ENCODE measurements around the gene NME2.
A peak's percentile ranks its signal among the peaks of the same experiment; 100 is the strongest.
"Not testable (repeated sequence)": the region's sequence is repeated elsewhere in the genome, so short reads cannot be mapped to it uniquely, and the experiment has no call there.

The NME2 gene

DNA sequence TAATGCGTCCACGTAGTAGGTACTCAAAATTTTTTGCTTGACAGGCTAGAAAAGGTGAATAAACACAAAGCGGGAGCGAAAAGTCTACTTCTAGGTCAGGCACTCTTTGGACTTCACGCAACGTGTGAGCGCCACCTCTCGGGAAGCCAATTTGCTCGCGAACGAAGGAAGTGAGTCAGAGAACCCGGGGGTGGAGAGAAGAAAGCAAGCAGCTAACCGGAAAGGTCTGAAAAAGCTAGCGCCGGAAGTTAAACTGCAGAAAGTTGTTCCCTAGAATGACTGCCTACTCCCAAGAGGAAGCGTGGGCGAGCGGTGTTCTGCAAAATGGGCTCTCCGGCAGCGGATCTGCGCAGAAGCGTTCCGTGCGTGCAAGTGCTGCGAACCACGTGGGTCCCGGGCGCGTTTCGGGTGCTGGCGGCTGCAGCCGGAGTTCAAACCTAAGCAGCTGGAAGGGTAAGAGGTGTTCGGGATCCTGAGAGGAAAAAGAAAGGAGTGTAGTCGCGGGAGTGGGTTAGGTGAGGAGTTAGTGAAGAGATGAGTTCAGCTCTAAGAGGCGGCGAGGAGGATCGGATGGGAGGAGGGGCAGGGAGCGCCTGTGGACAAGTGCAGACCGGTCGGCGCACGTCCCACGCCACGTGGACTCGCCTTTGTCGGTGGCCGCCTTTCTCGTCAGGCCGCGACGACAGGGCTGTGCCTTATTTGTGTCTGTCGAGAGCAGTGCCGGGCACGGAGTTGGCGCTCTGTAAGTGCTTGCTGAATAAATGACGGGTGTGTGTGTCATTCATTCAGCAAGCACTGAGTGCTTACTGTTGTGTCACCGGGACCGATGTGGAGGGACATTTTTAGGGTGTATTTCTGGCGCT is 12.8 kb upstream of the NME2 start, which contains the start of gene NME1:
TSS of gene NME1 (plus strand) at position 350 of the 863 bp plus-strand sequence. CDS start 2,096 bp downstream, outside the sequence.
- peak; percentile 85 for DNase-seq

DNA sequence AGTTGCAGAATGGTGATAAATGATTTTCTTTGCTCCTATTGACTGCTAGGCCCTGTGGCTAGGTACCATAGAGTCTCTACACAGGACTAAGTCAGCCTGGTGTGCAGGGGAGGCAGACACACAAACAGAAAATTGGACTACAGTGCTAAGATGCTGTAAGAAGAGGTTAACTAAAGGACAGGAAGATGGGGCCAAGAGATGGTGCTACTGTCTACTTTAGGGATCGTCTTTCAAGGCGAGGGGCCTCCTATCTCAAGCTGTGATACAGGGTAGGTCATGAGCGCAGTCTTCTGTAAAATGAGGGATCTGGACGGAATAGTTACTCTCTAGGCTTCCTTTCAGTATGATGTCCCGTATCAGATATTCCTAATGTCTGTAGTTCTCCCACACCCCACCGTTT is 12.0 kb upstream of the NME2 start:
- no peak for DNase-seq

DNA sequence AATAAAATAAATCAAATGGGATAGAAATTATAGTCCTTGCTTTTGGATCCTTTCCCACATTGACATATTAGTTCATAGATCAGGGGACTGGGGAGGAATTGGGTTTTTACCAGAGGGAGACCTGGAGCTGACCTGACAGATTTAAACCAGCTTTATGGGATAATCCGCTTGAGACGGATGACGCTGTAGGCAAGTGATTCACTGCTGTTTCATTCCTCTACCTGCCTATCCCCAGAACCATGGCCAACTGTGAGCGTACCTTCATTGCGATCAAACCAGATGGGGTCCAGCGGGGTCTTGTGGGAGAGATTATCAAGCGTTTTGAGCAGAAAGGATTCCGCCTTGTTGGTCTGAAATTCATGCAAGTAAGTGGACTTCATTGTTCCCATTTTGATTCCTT is 10.8 kb upstream of the NME2 start:
- no peak for DNase-seq

DNA sequence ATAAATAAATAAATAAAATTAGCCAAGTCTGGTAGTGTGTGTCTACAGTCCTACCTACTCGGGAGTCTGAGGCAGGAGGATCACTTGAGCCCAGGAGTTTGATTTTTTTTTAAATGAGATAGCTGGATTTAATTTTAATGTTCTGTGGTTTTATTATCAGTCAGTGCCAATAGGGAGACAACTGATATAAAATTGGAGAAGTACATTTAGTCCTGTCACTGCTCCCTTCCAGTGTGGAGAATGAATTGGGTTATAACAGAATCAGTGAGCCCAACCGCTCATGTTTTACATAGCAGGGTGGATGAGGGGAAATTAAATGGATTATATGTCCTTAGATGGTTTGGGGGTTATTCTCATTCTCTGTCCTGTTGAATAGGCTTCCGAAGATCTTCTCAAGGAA is 6.6 kb upstream of the NME2 start:
- DNase-seq: no peak

DNA sequence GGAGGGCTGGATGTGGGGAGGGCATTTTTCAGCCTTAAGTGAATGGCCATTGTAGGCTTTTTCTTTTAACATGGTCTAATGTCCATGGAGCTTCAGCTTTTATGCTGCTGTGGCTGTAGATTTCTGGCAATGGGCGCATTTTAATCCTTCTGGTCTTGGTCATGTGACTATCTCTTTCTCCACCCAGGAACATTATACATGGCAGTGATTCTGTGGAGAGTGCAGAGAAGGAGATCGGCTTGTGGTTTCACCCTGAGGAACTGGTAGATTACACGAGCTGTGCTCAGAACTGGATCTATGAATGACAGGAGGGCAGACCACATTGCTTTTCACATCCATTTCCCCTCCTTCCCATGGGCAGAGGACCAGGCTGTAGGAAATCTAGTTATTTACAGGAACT is 4.7 kb upstream of the NME2 start:
- no peak for DNase-seq

DNA sequence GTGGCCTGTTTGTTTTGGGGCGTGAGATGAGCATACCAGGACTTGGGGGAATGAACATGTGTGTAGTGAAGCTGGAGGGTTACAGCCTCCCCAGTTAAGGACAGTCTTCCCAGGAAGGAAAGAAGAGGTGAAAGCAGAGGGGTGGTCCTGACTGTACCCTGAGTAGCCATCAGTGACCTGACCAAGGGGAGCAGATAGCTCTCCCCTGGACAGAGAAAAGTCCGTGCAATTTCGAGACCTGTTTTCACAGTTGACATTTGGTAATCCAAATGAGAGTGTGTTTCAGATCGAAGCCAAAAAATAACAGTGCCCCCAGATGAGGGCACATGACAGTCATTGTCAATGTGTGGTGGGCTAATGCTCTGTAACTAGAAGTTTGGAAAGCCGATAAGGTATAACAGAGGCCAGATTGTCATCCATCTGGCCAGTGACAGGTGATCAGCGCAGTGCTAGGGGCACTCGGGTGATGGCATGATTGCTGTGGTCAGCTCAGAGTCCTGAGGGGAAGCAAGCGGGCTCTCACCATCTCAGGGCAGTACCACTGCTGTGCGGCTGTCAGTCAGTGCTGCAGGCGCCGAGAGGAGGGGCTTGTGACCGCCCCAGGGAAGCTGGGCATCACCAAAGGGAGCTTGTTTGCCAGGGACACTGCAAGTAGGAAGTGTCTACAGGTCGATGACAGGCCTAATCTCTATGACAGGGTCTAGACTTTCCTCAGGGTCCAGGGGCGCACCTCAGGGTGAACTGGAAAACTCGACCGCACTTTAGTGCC is 1.1 kb upstream of the NME2 start:
- DNase-seq: no peak

DNA sequence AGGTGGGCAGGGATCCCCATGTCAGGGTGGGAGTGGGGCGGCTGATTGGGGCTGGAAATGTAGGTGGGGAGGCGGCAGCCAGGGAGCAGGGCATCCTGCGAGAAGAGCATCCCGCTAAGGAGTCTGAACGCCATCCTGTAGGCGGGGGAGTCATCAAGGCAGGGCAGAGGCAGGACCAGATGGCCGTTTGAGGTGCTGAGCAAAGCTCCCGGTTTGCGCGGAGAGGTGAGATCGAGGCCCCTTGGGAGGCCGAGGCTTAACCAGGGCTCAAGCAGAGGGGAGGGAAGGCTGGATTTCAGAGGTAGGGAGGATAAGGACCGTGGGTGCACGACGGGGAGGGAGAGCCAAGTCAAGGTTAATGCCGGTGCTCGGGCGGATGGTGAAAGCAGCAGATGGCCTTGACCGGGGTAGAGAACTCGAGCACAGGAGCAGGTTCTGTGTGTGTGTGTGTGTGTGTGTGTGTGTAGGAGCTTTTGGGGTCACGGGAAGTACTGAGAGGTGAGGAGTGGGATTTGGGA is 472 bp upstream of the NME2 start:
- no peak for DNase-seq

DNA sequence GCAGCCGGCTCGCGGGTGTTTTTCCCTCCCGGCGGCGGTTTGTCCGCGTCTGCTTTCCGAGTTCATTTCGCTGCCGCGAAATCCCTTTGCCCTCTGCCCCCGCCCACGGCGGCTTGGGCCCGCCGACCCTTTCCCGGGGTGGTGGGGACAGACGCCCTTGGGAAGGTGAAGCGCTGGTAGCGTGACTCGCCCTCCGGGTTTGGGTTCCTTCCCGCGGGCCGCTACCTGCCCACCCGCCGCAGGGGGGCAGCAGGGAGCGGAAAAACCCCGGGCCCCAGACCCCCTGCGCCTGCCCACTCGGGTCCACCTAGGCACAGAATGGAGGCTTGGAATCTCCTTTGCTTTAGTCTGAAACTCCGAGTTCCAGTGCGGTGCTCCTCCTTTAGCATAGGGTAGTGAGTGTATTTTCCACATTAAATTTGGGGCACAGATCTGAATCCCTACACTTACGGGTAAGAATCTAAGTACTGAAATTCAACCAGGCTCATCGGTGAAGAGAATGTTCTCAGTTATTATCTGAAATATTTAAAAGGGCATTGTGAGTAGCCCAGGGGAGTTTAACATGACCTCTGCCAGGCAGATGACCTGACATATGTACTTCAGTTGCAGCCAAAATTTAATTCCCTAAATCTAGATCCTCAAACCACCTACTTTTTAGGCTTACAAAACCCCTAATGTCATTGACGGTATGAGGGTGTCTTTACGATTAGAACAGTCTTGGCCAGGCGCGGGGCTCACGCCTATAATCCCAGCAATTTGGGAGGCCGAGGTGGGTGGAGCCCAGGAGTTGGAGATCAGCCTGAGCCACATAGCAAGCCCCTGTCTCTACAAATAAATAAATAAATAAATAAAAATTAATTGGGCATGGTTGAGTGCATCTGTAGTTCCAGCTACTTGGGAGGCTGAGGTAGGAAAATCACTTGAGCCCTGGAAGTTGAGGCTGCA is 1.0 kb downstream of the NME2 start:
- DNase-seq: peak; percentile 45

DNA sequence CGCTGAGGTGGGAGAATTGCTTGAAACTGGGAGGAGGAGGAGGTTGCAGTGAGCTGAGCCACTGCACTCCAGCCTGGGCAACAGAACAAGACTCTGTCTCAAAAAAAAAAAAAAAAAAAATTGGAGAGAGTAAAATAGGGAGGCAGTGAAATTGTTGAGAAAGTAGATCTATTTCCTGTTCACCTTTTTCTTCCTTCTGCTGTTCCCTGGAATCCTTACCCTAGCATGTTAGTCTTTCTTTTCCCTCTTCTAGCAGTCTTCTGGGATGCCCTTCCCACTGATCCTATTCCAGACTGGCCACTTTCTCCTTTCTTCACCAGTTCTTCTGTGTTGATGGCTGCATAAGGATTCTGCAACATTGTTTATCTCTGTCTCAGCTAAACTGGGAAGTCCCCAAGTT is 3.1 kb downstream of the NME2 start:
- DNase-seq: no peak

DNA sequence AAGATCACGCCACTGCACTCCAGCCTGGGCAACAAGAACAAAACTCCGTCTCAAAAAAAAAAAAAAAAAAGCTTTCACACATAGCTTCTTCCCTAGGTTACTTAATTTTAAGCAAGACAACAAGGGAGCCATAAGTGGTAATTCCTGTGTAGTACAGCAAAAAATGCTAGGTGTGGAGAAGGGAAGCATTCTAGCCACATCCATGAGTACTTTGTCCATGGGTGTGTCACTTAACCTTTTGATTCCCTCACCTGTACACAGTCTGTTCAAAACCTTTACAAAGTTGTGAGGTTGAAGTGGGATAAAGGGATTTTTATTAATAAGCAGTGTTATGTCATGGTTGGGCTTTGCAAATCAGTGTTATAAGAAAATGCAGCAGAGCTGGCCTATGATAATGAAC is 4.5 kb downstream of the NME2 start:
- DNase-seq: no peak

DNA sequence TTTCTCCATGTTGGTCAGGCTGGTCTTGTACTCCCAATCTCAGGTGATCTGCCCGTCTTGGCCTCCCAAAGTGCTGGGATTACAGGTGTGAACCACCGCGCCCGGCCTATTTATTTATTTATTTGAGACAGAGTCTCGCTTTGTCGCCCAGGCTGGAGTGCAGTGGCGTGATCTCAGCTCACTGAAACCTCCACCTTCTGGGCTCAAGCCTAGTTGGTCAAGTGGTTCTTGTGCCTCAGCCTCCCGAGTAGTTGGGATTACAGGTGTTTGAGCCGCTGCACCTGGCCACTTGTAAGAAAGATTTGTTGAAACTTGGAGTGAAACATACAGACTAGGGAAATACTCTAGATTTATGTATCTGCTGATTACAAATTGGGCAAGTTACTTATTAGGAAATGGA is 5.8 kb downstream of the NME2 start:
- DNase-seq: not testable (repeated sequence)

DNA sequence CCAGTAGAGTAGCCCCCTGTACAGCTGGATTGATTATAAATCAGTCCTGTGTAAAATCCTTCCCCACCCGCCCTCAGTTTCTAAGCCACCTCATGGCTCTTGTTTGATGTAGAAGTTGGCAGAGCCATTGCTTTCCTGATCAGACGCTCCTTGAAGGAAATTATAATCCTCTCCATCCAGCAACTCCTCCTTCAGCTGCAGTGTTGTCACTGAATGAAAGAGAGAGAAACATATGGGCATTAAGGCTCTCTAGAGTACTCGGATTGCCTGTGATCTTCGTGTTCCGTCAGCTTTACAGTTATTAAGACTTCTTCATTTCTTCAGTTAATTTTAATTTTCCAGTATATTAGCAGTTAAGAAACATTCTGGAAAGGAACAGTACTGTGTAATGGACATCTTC is 14.3 kb downstream of the NME2 start:
- DNase-seq: no peak

DNA sequence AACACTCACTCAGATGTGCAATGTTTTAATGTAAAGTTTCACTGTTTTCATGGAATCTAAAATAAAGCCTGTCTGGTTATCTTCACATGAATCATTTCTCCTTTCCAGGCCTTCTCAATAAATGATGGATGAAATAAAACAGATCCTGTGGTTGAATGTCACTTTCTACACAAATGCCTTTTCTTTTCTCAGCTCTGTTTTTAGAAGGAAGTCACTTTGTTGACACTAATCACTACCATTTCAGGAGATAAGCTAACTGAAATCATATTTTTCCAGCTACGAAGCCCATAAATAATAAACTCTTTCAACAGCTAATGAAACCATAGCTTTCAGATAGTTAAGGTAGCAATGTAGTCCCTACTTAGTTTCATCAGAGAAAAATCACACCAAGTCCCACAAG is 17.9 kb downstream of the NME2 start:
- no peak for DNase-seq

DNA sequence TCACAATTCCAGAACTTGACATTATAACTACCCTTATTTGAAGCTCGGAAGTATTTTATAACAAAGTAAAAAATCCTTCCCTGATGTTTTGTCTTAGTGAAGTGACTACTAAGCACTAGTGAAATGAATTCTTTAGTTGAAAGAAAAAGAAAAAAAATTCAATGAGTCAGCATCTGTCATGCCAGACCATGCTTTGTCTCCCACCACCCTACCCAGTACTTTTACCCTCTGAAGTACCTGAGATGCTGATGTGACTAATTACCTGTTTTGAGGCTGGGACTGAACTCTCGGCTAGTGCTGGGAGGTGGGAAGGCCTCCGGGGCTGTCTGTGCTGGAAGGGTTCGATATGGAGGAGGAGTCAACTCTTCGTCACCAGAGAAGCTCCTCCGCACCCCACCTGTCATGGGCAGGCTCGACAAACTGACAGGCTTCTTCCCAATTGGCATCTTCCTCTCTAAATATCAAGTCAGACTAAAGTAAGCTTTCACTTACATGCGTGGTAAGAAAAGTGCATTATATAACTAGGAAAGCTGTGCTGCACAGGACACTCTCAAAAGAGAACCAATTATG is 19.6 kb downstream of the NME2 start:
- no peak for DNase-seq

DNA sequence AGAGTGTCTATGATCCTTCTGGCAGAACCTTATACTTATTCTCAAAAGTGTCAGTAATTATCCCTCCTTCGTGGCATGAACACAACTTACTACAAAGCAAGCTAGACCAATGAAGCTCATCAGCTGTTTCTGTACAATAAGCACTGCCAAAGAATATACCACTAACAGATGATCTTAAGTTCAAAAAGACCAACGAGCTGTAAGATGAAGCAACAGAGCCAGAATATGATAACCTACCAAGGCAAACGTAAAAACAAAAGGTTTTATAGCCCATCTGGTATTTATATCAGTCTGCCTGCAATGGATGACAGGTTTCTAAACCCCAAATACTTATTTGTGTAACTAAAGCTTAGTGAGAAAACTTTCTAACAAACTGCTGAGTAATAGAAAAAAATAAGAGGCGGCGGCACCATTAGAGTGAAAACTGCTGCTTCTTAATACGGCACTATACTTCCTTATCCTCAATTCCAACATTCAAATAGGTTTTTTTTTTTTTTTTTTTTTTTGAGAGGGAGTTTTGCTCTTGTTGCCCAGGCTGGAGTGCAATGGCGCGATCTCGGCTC is 22.1 kb downstream of the NME2 start:
- DNase-seq: no peak

DNA sequence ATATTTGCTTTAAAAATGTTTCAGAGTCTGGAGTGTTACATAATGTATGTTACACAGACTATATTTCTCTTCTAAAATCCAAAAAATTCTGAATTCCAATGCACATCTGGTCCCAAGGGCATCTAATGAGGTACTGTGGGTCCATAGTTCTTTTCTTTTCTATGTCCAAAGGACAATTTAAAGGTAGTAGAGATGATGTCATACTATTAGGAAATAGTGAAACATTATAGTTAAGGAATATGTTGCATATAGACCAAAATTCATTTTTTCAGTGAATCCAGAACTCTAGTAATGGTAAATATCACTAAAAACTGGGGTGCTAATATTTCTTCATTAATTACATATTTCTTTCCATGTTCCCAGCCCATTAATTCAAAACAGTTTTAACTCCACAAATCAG is 23.0 kb downstream of the NME2 start:
- DNase-seq: no peak

DNA sequence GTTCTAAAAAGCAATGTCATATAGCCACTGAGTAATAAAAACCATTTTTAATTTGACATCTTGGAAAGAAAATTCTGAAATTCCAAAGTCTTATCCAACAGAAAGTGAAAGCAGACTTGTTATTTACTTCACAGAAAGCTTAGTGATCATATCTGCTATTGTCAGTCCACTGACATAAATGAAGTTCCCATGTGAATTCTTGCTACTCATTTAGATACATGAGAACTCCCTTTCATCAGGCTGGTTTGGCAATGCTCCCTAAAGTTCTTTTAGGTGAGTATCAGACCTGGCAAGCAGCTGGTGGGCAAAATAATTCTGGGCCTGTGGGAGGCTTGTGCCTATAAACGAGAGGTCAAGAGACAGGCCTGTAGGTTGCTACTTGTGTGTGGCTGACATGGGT is 23.4 kb downstream of the NME2 start:
- DNase-seq: no peak

DNA sequence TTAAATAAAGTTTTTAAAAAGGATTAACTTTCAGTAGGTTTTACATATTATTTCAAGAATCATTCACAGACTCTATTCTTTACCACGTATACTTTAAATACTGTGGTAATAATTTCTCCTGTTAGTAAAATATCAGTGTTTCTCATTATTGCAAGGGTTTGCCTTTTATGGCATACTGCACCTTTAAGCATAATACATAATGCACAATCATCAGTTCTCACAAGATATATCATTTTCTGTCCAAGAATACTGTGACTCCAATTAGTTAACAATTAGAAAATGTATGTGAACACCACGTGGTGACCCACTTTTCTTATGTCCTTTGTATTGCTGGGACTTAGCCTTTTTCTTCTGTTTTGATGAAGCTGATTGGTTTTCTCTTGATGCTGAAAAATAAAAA is 25.7 kb downstream of the NME2 start:
- DNase-seq: no peak

DNA sequence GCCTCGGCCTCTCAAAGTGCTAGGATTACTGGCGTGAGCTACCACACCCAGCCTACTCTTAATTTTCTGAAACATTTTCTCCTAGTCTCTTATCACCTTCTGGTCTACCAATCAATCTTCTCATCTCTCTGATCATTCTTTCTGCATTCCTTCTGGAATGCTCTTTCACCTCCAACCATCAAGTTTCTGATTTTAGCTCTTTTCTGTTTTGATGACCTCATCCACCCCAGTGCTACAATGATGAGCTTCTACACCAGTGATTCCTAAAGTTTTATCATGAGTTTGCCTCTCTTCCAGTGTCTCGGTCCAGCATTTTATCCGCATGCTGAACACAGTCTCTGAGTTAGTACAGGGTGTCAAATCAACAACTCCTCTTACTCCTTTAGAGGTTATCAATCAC is 31.5 kb downstream of the NME2 start:
- no peak for DNase-seq

DNA sequence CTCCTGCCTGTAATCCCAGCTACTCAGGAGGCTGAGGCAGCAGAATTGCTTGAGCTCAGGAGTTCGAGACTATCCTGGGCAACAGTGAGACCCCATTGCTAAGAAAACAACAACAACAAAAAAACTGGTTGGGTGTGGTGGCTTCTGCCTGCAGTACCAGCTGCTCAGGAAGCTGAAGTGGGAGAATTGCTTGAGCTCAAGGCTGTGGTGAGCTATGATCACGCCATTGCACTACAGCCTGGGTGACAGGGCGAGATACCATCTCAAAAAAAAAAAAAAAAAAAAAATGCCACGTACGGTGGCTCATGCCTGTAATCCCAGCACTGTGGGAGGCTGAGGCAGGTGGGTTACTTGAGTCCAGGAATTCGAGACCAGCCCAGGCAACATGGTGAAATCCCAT is 34.1 kb downstream of the NME2 start:
- DNase-seq: no peak

DNA sequence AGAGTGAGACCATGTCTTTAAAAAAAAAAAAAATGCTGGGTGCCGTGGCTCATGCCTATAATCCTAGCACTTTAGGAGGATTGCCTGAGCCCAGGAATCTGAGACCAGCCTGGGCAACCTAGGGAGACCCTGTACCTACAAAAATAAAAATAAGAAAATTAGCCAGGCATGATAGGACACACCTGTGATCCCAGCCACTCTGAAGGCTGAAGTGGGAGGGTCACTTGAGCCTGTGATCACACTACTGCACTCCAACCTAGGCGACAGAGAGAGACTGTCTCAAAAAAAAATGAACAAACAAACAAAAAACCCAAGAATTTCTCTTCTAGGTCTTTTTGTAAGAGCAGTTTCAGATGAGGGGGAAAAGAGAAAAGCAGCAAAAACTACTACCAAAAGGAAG is 34.6 kb downstream of the NME2 start:
- no peak for DNase-seq

DNA sequence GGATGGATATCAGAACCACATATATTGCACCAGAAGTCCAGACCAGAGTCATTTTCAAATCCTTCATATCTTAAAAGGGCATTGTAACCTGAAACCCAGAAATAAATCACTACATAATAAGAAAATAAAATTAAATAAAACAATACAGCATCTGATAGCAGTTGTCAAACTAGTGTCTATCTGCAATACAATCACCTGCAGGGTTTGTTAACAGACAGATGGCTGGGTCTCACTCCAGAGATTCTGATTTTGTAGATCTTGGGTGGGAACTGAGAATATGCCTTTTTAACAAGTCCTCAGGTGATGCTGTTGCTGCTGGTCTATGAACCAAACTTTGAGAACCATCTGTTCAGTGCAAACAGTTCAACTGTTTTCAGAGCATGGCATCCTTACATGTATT is 37.6 kb downstream of the NME2 start:
- DNase-seq: no peak

Data from activated gamma-delta T cell (primary cell).